Activated CD8-positive, alpha-beta T cell treated with anti-CD3 and anti-CD28 coated beads for 36 hours (primary cell): ENCODE data around the gene RXFP4. TPM values are rescaled to one million over a fixed set of nuclear protein-coding genes. Genes with fewer than 3 reads are reported as not detected.
"Not testable (repeated sequence)": the region's sequence is repeated elsewhere in the genome, so short reads cannot be mapped to it uniquely, and the experiment has no call there.

Experiments used
- ATAC-seq: fragments of 200-7000 bp; cut with Tn5 transposase; one replicate; pipeline ENCODE4 v1.10.0; 2021; ENCODE audit warnings: mild to moderate bottlenecking, moderate library complexity
- CTCF ChIA-PET: fragments of 350-600 bp; sonication (Branson Sonifier 250); formaldehyde crosslinking; loops from one replicate; lab custom pipeline; 2021; ENCODE audit warnings: antibody characterized with exemption; lab: Charles Lee
- POLR2A ChIA-PET: fragments of 350-600 bp; sonication (Branson Sonifier 250); formaldehyde crosslinking; loops from one replicate; lab custom pipeline; 2021; ENCODE audit warnings: antibody characterized with exemption; lab: Charles Lee
- DNase-seq: peaks from one replicate; pipeline ENCODE4 v3.0.0-alpha.2; 2020
- H3K27ac Mint-ChIP-seq: one replicate; pipeline ENCODE4 v1.8.0; 2021; ENCODE audit warnings: mild to moderate bottlenecking, mixed read lengths
- H3K27me3 Mint-ChIP-seq: one replicate; pipeline ENCODE4 v1.8.0; 2021; ENCODE audit warnings: mixed read lengths
- H3K36me3 Mint-ChIP-seq: one replicate; pipeline ENCODE4 v1.8.0; 2021; ENCODE audit warnings: low read depth, mixed read lengths
- H3K4me1 Mint-ChIP-seq: one replicate; pipeline ENCODE4 v1.8.0; 2021; ENCODE audit warnings: low read depth, mixed read lengths
- H3K4me3 Mint-ChIP-seq: one replicate; pipeline ENCODE4 v1.8.0; 2021; ENCODE audit warnings: mild to moderate bottlenecking, moderate library complexity, mixed read lengths
- H3K9me3 Mint-ChIP-seq: one replicate; pipeline ENCODE4 v1.8.0; 2021; ENCODE audit warnings: mixed read lengths
- intact Hi-C: fragments of 100-400 bp; cut with micrococcal nuclease; formaldehyde crosslinking; loops from one replicate; pipeline ENCODE4 v1.10.0; 2022
- microRNA-seq: library from miRNA; unstranded; fragments of <30 nt; microRNA quantifications from one replicate; pipeline ENCODE4 v1.2.0, GENCODE V29; 2022; ENCODE audit warnings: borderline microRNAs expressed, borderline replicate concordance
- total RNA-seq, 2 experiments: library from RNA; stranded (reverse); gene quantifications; one replicate each; pipeline ENCODE4 v1.2.3, GENCODE V29; 2021
- TF ChIP-seq, protein P1 (sequence below): fragments of 200-600 bp; IDR thresholded peaks from one replicate; pipeline ENCODE4 v1.8.0; 2022; ENCODE audit warnings: antibody characterized with exemption, mild to moderate bottlenecking

RXFP4 gene
- total RNA-seq, 2 experiments from 2014 or later: not detected

DNA sequence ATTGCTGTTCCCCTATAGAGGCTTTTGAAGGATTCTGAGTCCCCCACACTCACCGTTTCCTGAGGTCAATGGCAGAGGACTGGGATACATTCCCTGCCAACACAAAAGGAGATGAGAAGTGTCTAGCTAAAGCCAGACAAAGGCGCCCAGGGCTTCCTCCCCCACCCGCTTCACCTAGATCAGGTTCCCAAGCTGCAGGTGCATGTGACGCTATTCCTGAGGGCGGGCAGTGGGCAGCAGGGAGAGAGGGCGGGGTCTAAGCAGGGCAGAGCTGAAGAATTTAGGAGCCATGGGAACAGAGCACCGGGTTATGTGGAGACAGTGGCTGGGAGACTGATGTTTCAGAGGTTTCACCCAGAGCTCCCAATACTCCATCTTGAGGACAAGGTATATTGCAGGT is 42.9 kb downstream of the RXFP4 start:
- Mint-ChIP-seq H3K36me3 (peaks cover 18% of the 10 kb centered on the region), H3K4me3 (no peak overlapping the region), H3K27me3 (no peaks in the 10 kb centered on the region), H3K4me1 (peaks cover 41% of the 10 kb centered on the region), H3K9me3 (no peaks in the 10 kb centered on the region), H3K27ac (no peak overlapping the region)
- DNase-seq (no peak), ATAC-seq (no peak)
- ChIA-PET POLR2A (interaction anchor here (0.5 to 2.5 kb wide), 10 partner anchors 8 to 298 kb away, joined by 3 to 10 read pairs (median 4); partner anchors contain the start of gene SMG5), CTCF (interaction anchor here (1.2 to 11.1 kb wide), 2 partner anchors 14 to 45 kb away, joined by 3 to 121 read pairs; partner anchors contain the start of gene RXFP4)
- TF ChIP-seq, protein P1, sequence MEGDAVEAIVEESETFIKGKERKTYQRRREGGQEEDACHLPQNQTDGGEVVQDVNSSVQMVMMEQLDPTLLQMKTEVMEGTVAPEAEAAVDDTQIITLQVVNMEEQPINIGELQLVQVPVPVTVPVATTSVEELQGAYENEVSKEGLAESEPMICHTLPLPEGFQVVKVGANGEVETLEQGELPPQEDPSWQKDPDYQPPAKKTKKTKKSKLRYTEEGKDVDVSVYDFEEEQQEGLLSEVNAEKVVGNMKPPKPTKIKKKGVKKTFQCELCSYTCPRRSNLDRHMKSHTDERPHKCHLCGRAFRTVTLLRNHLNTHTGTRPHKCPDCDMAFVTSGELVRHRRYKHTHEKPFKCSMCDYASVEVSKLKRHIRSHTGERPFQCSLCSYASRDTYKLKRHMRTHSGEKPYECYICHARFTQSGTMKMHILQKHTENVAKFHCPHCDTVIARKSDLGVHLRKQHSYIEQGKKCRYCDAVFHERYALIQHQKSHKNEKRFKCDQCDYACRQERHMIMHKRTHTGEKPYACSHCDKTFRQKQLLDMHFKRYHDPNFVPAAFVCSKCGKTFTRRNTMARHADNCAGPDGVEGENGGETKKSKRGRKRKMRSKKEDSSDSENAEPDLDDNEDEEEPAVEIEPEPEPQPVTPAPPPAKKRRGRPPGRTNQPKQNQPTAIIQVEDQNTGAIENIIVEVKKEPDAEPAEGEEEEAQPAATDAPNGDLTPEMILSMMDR: no peak
- intact Hi-C loops: no loop called here

DNA sequence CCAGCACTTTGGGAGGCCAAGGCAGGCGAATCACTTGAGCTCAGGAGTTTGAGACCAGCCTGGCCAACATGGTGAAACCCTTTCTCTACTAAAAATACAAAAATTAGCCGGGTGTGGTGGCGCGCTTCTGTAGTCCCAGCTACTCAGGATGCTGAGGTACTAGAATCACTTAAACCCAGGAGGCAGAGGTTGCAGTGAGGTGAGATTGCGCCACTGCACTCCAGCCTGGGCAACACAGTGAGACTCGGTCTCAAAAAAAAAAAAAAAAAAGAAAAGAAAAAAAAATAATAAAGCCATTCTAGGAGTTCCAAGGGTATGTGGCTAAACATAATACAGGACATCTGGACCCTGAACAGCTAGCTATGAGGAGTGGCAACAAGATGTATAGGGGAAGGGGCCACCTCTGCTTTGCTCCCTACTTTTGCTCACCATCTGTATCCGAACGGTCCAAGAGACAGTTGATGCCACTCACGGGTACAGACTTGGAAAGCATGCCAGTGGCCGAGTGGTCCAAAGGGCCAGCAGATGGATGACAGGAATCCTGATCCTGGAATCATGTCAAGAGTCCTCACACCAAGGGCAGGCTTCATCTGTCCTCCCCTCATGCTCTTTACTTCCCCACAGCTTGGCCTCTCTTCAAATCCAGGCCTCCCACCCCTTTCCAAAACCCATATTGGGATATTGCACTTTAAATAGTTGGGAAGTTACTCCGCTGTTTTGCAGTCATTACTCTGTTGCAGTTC is 43.6 kb downstream of the RXFP4 start:
- ATAC-seq, H3K27me3 Mint-ChIP-seq, H3K4me3 Mint-ChIP-seq, intact Hi-C loops, H3K27ac Mint-ChIP-seq, H3K9me3 Mint-ChIP-seq, DNase-seq: not testable (repeated sequence)
- CTCF ChIA-PET: interaction anchor here (1.2 to 11.1 kb wide), 3 partner anchors 14 to 47 kb away, joined by 3 to 121 read pairs (median 6); partner anchors contain the start of gene RXFP4
- H3K4me1 Mint-ChIP-seq: peaks cover 42% of the 10 kb centered on the region
- POLR2A ChIA-PET: interaction anchor here (0.5 to 2.5 kb wide), 8 partner anchors 9 to 298 kb away, joined by 3 to 10 read pairs (median 4); partner anchors contain the start of gene SMG5
- H3K36me3 Mint-ChIP-seq: peaks cover 15% of the 10 kb centered on the region

DNA sequence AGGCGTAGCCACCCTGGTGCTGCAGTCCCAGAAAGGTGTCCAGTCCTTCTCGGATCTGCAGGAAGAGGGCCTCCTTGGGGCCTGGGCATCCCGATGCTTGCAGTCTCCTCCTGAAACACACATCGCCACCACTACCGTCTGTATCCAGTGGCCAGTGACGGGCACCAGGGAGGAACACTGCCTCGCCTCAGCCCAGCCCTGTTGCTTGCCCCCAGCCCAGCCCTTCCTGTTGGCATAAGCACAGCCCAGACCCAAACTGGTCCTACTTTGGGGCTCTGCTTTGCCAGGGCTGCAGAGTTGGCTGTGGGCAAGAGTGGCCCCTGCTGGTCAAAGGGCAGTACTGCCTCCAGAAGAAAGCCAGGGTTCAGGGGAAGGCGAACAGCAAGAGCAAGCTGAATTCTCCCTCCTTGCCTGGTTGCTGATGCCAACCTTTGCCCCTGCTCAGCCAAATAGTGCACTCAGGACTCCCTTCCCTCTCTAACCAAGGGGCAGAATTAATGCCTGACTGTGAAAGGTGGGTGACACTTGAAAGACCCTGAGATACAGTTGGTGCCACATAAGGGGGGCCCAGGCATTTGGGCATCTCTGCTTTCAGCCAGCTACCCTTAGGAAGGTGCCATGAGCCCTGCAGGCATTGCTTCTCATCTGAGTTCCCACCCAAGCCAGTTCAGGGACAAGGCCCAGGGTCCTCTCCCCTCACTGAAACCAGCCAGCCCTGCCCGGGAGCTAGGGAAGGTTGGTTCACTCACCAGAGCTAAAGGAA is 48.0 kb downstream of the RXFP4 start:
- POLR2A ChIA-PET: interaction anchor here (0.6 to 1.7 kb wide), 7 partner anchors 12 to 55 kb away, joined by 3 to 9 read pairs (median 4); partner anchors contain the start of gene KHDC4
- H3K27me3 Mint-ChIP-seq: no peaks in the 10 kb centered on the region
- intact Hi-C loops: loop anchor here (1.0 kb wide), 1 partner anchor 51 kb away; no protein-coding TSS in a partner anchor
- H3K9me3 Mint-ChIP-seq: no peaks in the 10 kb centered on the region
- no peaks in the 10 kb centered on the region for H3K36me3 Mint-ChIP-seq
- peaks cover 10% of the 10 kb centered on the region for H3K4me1 Mint-ChIP-seq
- ATAC-seq: peak; percentile 100
- no peak overlapping the region for H3K27ac Mint-ChIP-seq
- DNase-seq: peak; percentile 83
- TF ChIP-seq, protein P1: peak; percentile 97
- CTCF ChIA-PET: interaction anchor here (0.6 to 5.6 kb wide), 46 partner anchors 10 to 293 kb away, joined by 3 to 113 read pairs (median 5); partner anchors contain the start of genes ARHGEF2, KHDC4, RXFP4 and SMG5
- H3K4me3 Mint-ChIP-seq: no peak overlapping the region

DNA sequence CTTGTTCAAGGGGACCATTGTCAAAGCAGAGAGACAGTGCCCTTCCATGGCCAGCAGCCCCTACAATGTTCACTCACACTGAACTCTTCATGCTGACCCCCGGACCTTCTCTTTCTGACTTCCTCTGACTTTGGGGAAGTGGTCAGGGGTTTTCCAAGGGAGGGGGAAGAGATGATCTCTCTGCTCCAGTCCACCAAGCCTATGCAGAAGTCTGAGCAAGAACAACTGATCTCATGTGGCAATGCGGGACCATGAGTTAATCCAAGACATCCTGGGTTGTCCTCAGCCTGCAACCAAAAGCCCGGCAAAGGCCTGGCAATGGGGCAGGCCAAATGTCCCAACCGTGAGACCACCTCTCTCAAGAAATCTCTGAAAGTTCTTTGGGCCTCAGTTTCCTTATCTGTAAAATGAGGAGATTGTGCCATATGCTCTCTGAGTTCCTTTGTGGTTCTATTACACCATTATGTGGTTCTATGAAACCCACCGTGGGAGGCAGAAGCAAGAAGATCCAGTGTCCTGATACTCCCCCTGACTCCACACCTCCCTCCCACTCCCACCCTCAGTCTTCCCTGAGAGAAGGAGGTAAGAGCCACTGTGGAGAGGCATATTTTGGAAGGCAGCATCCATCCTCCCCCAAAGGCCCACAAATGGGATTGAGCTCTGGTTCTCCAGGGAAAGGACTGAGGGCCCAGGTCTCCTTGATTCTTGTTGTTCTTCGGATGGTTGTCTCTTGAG is 48.7 kb downstream of the RXFP4 start:
- H3K4me1 Mint-ChIP-seq: peaks cover 10% of the 10 kb centered on the region
- TF ChIP-seq, protein P1: no peak
- H3K9me3 Mint-ChIP-seq: no peaks in the 10 kb centered on the region
- no peak overlapping the region for H3K27ac Mint-ChIP-seq
- ChIA-PET CTCF (interaction anchor here (0.6 to 5.6 kb wide), 49 partner anchors 9 to 292 kb away, joined by 3 to 113 read pairs (median 5); partner anchors contain the start of genes ARHGEF2, KHDC4, RXFP4 and SMG5), POLR2A (interaction anchor here (0.6 to 1.7 kb wide), 11 partner anchors 12 to 62 kb away, joined by 3 to 9 read pairs (median 4); partner anchors contain the start of genes ARHGEF2, KHDC4 and SSR2)
- no peaks in the 10 kb centered on the region for H3K36me3 Mint-ChIP-seq
- no peak for DNase-seq
- ATAC-seq: no peak
- H3K27me3 Mint-ChIP-seq: no peaks in the 10 kb centered on the region
- no peak overlapping the region for H3K4me3 Mint-ChIP-seq
- intact Hi-C loops: no loop called here

Small RNA genes within 50 kb of the gene (microRNA-seq; reads per million reads assigned to microRNA genes)
- gene MIR6738: 0.91 reads per million

Other genes starting within 250 kb of the RXFP4 start
- 10 to 100 TPM; 43.4 to 46.8 TPM for gene GON4L, start 84.4 kb upstream of the RXFP4 start, total RNA-seq
- gene SYT11, start 82.1 kb upstream of the RXFP4 start, total RNA-seq: 1 to 10 TPM; 8.7 to 9.2 TPM
- 10 to 100 TPM; 21.6 to 24.1 TPM for gene RIT1, start 30.3 kb upstream of the RXFP4 start, total RNA-seq
- gene KHDC4, start 7.2 kb upstream of the RXFP4 start, total RNA-seq: 10 to 100 TPM; 68.1 to 71.3 TPM
- gene ARHGEF2, start 36.9 kb downstream of the RXFP4 start, total RNA-seq: 100 to 1,000 TPM; 147 to 150 TPM
- gene SSR2, start 79.3 kb downstream of the RXFP4 start, total RNA-seq: 100 to 1,000 TPM; 148 to 150 TPM
- gene UBQLN4, start 112.2 kb downstream of the RXFP4 start, total RNA-seq: 10 to 100 TPM; 36.9 to 39.8 TPM
- gene LAMTOR2, start 113.1 kb downstream of the RXFP4 start, total RNA-seq: 10 to 100 TPM; 48.9 to 49.4 TPM
- gene RAB25, start 119.5 kb downstream of the RXFP4 start, total RNA-seq: under 1 TPM; 0.49 to 0.63 TPM
- gene MEX3A, start 140.8 kb downstream of the RXFP4 start, total RNA-seq: under 1 TPM; 0.45 to 0.83 TPM
- 10 to 100 TPM; 51.8 to 56.6 TPM for gene LMNA, start 173.1 kb downstream of the RXFP4 start, total RNA-seq
- 10 to 100 TPM; 23.8 to 24.7 TPM for gene SEMA4A, start 211.9 kb downstream of the RXFP4 start, total RNA-seq